NT2/D1 (cell line): Measurements from ENCODE around the gene LETMD1.

ENCODE experiments used
- DNase-seq: peaks from one replicate; pipeline ENCODE4 v3.0.0-alpha.2; 2011; ENCODE audit warnings: low read depth, low spot score
- H3K27me3 ChIP-seq: 2 replicates; pipeline ENCODE4 v1.6.0; 2011; ENCODE audit warnings: mild to moderate bottlenecking; ENCODE audit not compliant: insufficient read length, insufficient read depth
- H3K36me3 ChIP-seq: 2 replicates; pipeline ENCODE4 v1.6.1; 2011; ENCODE audit warnings: mild to moderate bottlenecking, low read length, mixed read lengths; ENCODE audit not compliant: insufficient read depth, insufficient read length
- H3K4me1 ChIP-seq: 2 replicates; pipeline ENCODE4 v1.5.1; 2011; ENCODE audit not compliant: insufficient read depth, insufficient read length
- H3K4me3 ChIP-seq: 2 replicates; pipeline ENCODE4 v1.5.1; 2011; ENCODE audit warnings: low read depth; ENCODE audit not compliant: insufficient read length
- H3K9ac ChIP-seq: 2 replicates; pipeline ENCODE4 v1.6.0; 2011; ENCODE audit warnings: low read depth; ENCODE audit not compliant: insufficient read length
- H3K9me3 ChIP-seq: 2 replicates; pipeline ENCODE4 v1.5.1; 2011; ENCODE audit warnings: mild to moderate bottlenecking, low read length; ENCODE audit not compliant: insufficient read depth
- SUZ12 ChIP-seq: IDR thresholded peaks from 2 replicates; pipeline ENCODE4 v1.6.1; 2011; ENCODE audit not compliant: insufficient read length, insufficient read depth; ENCODE audit errors: extremely low read depth
- YY1 ChIP-seq: IDR thresholded peaks from 2 replicates; pipeline ENCODE4 v1.6.1; 2011; ENCODE audit not compliant: insufficient read length, insufficient read depth
- ZNF274 ChIP-seq: IDR thresholded peaks from 2 replicates; pipeline ENCODE4 v1.6.1; 2011; ENCODE audit warnings: mild to moderate bottlenecking, low read depth, low read length

LETMD1 gene

DNA sequence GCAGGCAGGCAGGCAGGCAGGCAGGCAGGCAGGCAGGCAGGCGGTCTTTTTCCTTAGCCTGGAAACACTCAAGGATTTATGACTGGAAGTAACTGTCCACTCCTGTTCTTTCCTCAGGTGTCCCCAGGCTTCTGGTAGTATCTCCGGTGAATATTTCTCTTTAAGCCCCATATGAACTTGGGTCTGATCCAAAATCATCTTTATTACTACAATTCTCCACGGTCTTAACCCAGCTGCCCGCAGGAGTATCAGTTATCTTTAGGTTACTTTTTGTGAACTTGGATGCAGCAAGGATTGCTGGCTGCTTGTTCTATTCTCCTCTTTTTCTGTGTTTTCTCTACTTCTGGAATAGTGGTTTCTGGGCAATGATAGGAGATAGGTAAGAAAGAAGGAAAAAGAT lies 32.0 kb downstream of the LETMD1 start:
- Histone ChIP-seq H3K9me3 (no peaks in the 10 kb centered on the region), H3K4me1 (peaks cover 3% of the 10 kb centered on the region), H3K4me3 (no peak overlapping the region), H3K9ac (no peak overlapping the region), H3K27me3 (no peaks in the 10 kb centered on the region), H3K36me3 (peaks cover 15% of the 10 kb centered on the region)
- no peak for DNase-seq
- no peak for TF ChIP-seq SUZ12
- TF ChIP-seq ZNF274, result no peak
- no peak for TF ChIP-seq YY1

DNA sequence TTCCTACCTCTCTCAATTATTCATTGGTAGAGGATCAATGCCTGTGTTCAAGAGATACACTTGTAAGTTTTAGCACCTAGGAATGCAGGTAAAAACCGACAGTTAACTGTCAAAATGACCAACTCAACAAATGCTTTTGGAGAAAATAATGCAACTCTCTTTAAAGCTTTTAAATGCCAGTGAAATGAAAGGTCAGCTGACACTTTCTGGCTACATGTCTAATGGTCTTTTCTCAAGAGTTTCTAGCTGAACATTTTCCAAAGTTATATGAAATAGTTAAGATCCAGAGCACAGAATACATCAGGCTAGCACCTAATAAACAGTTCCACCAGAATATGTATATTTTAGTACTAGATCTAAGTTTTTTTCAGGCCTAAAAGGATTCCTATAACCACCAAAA lies 33.3 kb downstream of the LETMD1 start:
- TF ChIP-seq SUZ12 (no peak), ZNF274 (no peak), YY1 (no peak)
- Histone ChIP-seq H3K9me3 (no peaks in the 10 kb centered on the region), H3K36me3 (peaks cover 4% of the 10 kb centered on the region), H3K4me3 (no peak overlapping the region), H3K9ac (no peak overlapping the region), H3K4me1 (peaks cover 2% of the 10 kb centered on the region), H3K27me3 (no peaks in the 10 kb centered on the region)
- no peak for DNase-seq

DNA sequence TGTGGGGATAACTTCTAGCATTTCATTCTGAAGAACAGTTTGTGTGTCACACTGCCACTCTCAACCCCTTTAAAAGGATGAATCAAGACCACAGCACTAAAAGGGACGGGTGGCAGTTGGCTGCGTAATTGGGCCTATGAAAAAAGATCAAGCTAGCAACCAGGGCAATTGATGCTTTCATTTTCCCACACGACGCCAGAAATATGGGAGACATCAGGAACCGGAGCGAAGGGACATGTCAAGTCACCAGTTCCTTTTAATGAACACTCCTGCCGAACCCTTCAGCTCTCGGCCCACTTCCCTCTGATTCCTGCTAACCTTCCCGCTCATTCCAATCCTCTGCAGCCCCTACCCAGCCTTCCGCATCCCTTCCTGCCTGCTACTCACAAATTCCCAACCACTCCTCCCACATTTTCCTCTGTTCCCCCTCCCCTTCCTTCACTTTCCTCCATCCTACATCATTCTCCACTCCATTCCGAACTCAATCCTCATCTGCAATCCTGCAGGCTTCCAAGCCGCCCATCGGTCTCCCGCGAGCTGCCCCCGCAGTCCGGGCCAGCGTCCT lies 34.5 kb downstream of the LETMD1 start:
- H3K4me1 ChIP-seq, result peaks cover 2% of the 10 kb centered on the region
- H3K36me3 ChIP-seq, result no peaks in the 10 kb centered on the region
- no peak for TF ChIP-seq SUZ12
- no peak for TF ChIP-seq YY1
- TF ChIP-seq ZNF274, result no peak
- peak overlapping the region; percentile 91 for H3K9ac ChIP-seq
- H3K9me3 ChIP-seq, result no peaks in the 10 kb centered on the region
- peak; percentile 39 for DNase-seq
- H3K4me3 ChIP-seq, result peak overlapping the region; percentile 86
- H3K27me3 ChIP-seq, result no peaks in the 10 kb centered on the region

DNA sequence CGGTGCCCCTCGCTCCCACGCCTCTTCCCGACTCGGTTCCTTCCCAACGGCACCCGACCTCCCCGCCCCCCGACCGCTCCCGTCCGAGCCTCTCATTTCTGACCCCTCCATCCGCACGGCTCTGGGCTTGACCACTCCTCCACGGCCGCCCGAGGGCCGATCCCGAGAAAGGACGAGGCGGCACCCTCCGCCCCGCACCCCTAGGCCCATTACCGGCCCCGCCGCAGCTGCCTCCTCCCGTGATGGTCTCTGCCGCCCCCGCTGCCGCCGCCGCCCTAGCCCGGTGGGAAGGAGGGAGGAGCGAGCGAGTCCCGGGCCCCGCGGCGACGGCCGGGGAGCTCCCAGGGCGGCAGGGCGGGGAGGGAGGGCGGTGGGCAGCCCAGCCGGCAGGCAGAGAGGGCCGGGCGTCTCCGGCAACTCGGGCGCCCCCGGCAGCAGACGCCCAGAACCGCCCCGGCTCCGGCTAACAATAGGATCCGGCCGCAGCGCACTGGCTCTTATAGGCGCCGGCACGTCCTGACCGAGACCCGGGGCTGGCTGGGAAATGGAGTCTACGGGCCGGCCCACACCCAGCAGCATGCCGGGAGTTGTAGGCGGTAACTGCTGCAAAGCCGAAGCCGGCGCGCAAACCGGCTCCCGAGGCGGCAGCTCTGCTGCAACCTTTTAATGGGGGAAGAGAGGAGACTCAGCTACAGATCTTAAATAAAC lies 35.2 kb downstream of the LETMD1 start, which contains the start of gene CSRNP2:
Gene CSRNP2, minus strand, starts transcription at position 471 of the 708 bp plus-strand sequence. CDS start 7,035 bp downstream, outside the sequence.
- H3K4me3 ChIP-seq, result peak within 1 kb of the TSS; percentile 86
- H3K27me3 ChIP-seq, result no peaks in the 10 kb centered on the region
- peak within 1 kb of the TSS; percentile 91 for H3K9ac ChIP-seq
- H3K9me3 ChIP-seq, result no peaks in the 10 kb centered on the region
- H3K36me3 ChIP-seq, result no peaks in the 10 kb centered on the region
- peaks cover 2% of the 10 kb centered on the region for H3K4me1 ChIP-seq
- TF ChIP-seq SUZ12, result no peak
- no peak for TF ChIP-seq YY1
- no peak for TF ChIP-seq ZNF274
- peak; percentile 97 for DNase-seq

DNA sequence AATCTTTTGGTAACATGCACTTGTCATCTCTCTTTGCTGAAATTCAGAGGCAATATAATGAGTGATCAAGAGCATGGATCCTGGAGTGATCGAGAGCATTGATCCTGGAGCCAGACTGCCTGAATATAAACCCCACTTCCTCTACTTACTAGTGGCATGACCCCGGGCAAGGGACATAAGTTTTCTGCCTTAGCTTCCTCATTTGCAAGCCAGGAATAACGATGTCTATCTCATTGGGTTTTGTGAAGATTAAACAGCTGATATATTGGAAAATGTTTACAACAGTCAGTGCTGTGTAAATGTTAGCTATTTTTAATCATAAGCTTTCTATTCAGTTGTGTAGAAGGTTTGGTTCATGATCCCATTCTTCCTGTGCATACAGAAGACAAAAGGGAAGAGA lies 37.6 kb downstream of the LETMD1 start:
- Histone ChIP-seq H3K4me3 (no peak overlapping the region), H3K4me1 (peaks cover 2% of the 10 kb centered on the region), H3K9ac (no peak overlapping the region), H3K9me3 (no peaks in the 10 kb centered on the region), H3K36me3 (peaks cover 11% of the 10 kb centered on the region), H3K27me3 (no peaks in the 10 kb centered on the region)
- no peak for DNase-seq
- TF ChIP-seq SUZ12, result no peak
- no peak for TF ChIP-seq YY1
- no peak for TF ChIP-seq ZNF274

DNA sequence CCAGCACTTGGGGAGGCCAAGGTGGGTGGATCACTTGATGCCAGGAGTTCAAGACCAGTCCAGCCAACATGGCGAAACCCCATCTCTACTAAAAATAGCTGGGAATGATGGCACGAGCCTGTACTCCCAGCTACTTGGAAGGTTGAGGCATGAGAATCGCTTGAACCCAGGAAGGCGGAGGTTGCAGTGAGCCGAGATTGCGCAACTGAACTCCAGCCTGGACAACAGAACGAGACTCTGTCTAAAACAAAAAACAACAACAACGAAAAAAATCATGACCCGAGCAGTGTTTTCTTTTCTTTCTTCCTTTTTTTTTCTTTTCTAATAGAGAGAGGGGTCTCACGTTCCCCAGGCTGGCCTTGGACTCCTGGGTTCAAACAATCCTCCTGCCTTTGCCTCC lies 38.8 kb downstream of the LETMD1 start:
- H3K9me3 ChIP-seq, result no peaks in the 10 kb centered on the region
- no peaks in the 10 kb centered on the region for H3K27me3 ChIP-seq
- H3K4me3 ChIP-seq, result no peak overlapping the region
- H3K36me3 ChIP-seq, result peaks cover 19% of the 10 kb centered on the region
- no peak for DNase-seq
- no peak overlapping the region for H3K9ac ChIP-seq
- TF ChIP-seq SUZ12 (no peak), YY1 (no peak), ZNF274 (no peak)
- peaks cover 2% of the 10 kb centered on the region for H3K4me1 ChIP-seq

DNA sequence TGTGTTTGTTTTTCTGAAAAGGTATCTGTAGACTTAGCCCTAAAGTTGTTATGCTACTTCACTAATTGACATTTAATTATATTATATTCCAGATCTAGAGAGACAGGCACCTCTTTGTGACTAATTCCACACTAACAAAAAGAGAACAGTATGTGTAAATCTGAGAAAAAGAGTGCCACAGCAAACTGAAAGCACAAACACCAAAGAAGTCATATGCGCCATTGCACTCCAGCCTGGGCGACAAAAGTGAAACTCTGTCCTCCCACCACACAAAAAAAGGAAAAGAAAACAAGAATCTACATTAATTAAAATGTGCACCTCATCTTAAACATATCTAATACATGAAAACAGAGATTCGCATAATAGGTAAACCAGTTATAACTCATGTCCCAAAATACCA lies 39.7 kb downstream of the LETMD1 start:
- peaks cover 2% of the 10 kb centered on the region for H3K4me1 ChIP-seq
- TF ChIP-seq SUZ12 (no peak), ZNF274 (no peak), YY1 (no peak)
- H3K36me3 ChIP-seq, result peaks cover 28% of the 10 kb centered on the region
- no peak for DNase-seq
- H3K27me3 ChIP-seq, result no peaks in the 10 kb centered on the region
- H3K9ac ChIP-seq, result no peak overlapping the region
- H3K9me3 ChIP-seq, result no peaks in the 10 kb centered on the region
- no peak overlapping the region for H3K4me3 ChIP-seq
